Type B pancreatic cell (in vitro differentiated cells): ENCODE data around the gene CDC40. TPM values are rescaled to one million over a fixed set of nuclear protein-coding genes. Genes with fewer than 3 reads are reported as not detected.

Experiments
- DNase-seq: peaks from one replicate; pipeline ENCODE4 v3.0.0; 2021; ENCODE audit warnings: mixed read lengths; ENCODE audit not compliant: unreplicated experiment; ENCODE audit errors: extremely low spot score
- H3K27ac Mint-ChIP-seq: 2 replicates; pipeline ENCODE4 v1.8.0; 2021; ENCODE audit warnings: mild to moderate bottlenecking, mixed read lengths
- H3K27me3 Mint-ChIP-seq: 2 replicates; pipeline ENCODE4 v1.8.0; 2021; ENCODE audit warnings: mixed read lengths
- H3K36me3 Mint-ChIP-seq: 2 replicates; pipeline ENCODE4 v1.8.0; 2021; ENCODE audit warnings: mixed read lengths
- H3K4me1 Mint-ChIP-seq: one replicate; pipeline ENCODE4 v1.8.0; 2021; ENCODE audit warnings: mixed read lengths; ENCODE audit not compliant: unreplicated experiment
- H3K4me3 Mint-ChIP-seq: 2 replicates; pipeline ENCODE4 v1.8.0; 2021; ENCODE audit warnings: mild to moderate bottlenecking, mixed read lengths
- H3K9me3 Mint-ChIP-seq: 2 replicates; pipeline ENCODE4 v1.8.0; 2021; ENCODE audit warnings: mixed read lengths
- total RNA-seq: library from RNA; stranded (reverse); gene quantifications from 2 replicates; pipeline ENCODE4 v1.2.1, GENCODE V29; 2021; ENCODE audit warnings: low replicate concordance
- TF ChIP-seq, protein P1 (sequence below): fragments of 200-600 bp; sonication (generic); conservative IDR thresholded peaks from 2 replicates; pipeline ENCODE4 v1.5.0; 2021; ENCODE audit warnings: antibody characterized with exemption, mild to moderate bottlenecking

Gene CDC40
- total RNA-seq, 1 donor from 2014 or later, result 42.8 TPM

DNA sequence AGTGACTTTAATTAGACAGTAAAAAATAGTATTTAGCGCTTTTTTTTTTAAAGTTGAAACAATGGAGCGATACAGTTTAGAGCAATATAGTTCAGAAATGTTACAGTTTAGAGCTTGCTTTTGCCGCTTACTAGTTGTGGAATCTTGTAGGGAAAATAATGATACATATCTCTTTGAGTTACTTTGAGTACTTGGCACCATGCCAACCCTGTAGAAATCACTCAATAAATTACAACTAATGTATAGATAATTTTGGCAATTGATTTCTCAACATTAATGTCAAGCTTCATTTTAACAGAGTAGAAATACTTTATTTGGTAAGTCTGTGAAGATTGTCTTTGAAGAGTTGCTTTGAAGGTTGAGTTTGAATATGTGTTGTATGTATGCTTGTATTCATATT lies 27.4 kb downstream of the CDC40 start:
- no peak for DNase-seq
- Mint-ChIP-seq H3K36me3 (peaks cover 29% of the 10 kb centered on the region), H3K4me3 (no peak overlapping the region), H3K27me3 (no peaks in the 10 kb centered on the region), H3K27ac (no peak overlapping the region), H3K4me1 (no peaks in the 10 kb centered on the region), H3K9me3 (no peaks in the 10 kb centered on the region)
- TF ChIP-seq, protein P1, sequence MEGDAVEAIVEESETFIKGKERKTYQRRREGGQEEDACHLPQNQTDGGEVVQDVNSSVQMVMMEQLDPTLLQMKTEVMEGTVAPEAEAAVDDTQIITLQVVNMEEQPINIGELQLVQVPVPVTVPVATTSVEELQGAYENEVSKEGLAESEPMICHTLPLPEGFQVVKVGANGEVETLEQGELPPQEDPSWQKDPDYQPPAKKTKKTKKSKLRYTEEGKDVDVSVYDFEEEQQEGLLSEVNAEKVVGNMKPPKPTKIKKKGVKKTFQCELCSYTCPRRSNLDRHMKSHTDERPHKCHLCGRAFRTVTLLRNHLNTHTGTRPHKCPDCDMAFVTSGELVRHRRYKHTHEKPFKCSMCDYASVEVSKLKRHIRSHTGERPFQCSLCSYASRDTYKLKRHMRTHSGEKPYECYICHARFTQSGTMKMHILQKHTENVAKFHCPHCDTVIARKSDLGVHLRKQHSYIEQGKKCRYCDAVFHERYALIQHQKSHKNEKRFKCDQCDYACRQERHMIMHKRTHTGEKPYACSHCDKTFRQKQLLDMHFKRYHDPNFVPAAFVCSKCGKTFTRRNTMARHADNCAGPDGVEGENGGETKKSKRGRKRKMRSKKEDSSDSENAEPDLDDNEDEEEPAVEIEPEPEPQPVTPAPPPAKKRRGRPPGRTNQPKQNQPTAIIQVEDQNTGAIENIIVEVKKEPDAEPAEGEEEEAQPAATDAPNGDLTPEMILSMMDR, result no peak

DNA sequence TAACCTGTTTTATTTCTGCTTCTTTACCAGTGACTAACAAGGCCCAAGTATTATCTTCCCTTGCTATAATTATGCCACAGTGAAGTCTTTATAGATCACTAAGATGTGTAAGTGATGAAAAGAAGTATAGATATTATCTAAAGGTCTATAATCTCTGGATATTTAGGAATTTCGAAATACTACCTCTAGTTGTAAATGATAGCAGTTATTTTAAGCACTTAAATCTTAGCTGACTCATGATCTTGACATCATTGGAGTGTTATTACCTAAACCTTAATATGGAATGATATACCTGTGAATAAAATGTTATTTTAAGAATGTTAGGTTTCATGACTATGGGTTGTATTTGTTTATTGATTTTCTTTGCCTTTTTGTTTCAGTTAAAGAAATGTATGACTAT lies 31.5 kb downstream of the CDC40 start:
- Mint-ChIP-seq H3K9me3 (no peaks in the 10 kb centered on the region), H3K27me3 (no peaks in the 10 kb centered on the region), H3K4me3 (no peak overlapping the region), H3K4me1 (no peaks in the 10 kb centered on the region), H3K36me3 (peaks cover 39% of the 10 kb centered on the region), H3K27ac (no peak overlapping the region)
- TF ChIP-seq, protein P1, result no peak
- no peak for DNase-seq

DNA sequence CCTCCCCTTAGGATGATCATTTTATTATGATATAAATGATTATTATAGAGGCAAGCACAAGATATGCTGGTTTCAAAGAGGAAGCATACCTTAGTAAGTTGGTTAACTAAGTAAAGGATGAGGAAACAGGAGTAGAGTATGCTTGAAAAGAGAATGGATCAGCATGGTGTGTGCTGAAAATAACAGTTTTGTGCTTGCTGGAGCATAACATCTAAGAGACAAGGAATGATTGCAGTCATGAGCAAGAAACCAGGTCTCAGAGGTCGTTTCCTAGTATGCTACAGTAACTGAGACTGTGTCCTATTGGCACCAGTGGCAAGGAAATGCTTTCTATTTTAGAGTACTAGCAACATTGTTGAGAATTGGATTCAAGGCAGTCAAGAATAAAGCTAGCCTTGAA lies 34.1 kb downstream of the CDC40 start:
- no peaks in the 10 kb centered on the region for H3K9me3 Mint-ChIP-seq
- peaks cover 40% of the 10 kb centered on the region for H3K36me3 Mint-ChIP-seq
- DNase-seq, result no peak
- TF ChIP-seq, protein P1, result no peak
- no peak overlapping the region for H3K27ac Mint-ChIP-seq
- H3K4me3 Mint-ChIP-seq, result no peak overlapping the region
- no peaks in the 10 kb centered on the region for H3K27me3 Mint-ChIP-seq
- H3K4me1 Mint-ChIP-seq, result no peaks in the 10 kb centered on the region

DNA sequence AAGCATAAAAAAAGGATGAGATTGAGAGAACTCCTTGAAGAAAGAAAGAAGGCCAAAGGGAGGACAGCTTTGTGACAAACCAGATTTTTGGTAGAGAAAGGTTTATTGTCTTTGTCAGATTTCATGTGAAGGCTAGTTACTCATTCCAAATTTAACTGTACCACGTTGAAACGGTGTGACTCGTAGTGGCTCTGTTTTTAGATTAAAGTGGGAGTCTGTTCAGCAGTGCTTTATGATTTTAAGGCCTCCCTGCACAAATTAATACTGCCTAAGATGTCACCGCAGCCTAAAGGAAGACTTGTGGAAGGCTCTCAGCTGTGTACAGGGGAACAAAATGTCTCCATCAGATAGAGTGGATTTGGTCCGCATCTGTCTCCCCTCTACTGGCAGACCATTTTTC lies 35.9 kb downstream of the CDC40 start:
- no peaks in the 10 kb centered on the region for H3K9me3 Mint-ChIP-seq
- H3K27me3 Mint-ChIP-seq, result no peaks in the 10 kb centered on the region
- TF ChIP-seq, protein P1, result no peak
- H3K27ac Mint-ChIP-seq, result no peak overlapping the region
- peaks cover 44% of the 10 kb centered on the region for H3K36me3 Mint-ChIP-seq
- H3K4me1 Mint-ChIP-seq, result no peaks in the 10 kb centered on the region
- H3K4me3 Mint-ChIP-seq, result no peak overlapping the region
- DNase-seq, result no peak

DNA sequence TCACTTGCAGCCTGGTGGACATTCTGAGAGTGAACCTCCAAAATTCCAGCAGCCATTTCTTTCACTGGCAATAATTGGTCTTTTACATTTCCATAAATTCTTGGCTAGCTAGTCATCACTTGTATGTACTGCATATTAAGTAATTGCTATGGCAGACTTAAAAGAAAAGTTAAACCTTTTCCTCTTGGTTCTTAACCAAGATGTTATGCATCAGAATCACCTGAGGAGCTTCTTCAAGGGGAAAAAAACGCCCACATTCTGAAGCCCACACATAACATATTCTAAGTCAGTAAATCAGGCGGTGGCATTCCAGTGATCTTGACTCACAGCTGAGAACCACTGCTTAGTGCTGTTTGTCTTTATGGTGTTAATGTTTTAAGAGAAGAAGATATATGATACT lies 37.0 kb downstream of the CDC40 start:
- H3K27ac Mint-ChIP-seq, result no peak overlapping the region
- no peak for DNase-seq

More for the DNA sequence above, 37.0 kb downstream of the CDC40 start:
- H3K27me3 Mint-ChIP-seq, result no peaks in the 10 kb centered on the region
- peaks cover 40% of the 10 kb centered on the region for H3K36me3 Mint-ChIP-seq
- TF ChIP-seq, protein P1, result no peak
- no peaks in the 10 kb centered on the region for H3K9me3 Mint-ChIP-seq
- H3K4me1 Mint-ChIP-seq, result no peaks in the 10 kb centered on the region
- no peak overlapping the region for H3K4me3 Mint-ChIP-seq
